Measurements from ENCODE around the gene TPPP3.
"Not testable (repeated sequence)": the region's sequence is repeated elsewhere in the genome, so short reads cannot be mapped to it uniquely, and the experiment has no call there.

Gene TPPP3

GRCh38 chr16:67388591-67388990, 4.7 kb downstream of the TPPP3 start:
- no peak for DNase-seq

GRCh38 chr16:67388191-67388590, 5.1 kb downstream of the TPPP3 start:
- no peak for DNase-seq

- no peak for DNase-seq
Measured at GRCh38 chr16:67387479-67388079, 5.7 kb downstream of the TPPP3 start.

DNA sequence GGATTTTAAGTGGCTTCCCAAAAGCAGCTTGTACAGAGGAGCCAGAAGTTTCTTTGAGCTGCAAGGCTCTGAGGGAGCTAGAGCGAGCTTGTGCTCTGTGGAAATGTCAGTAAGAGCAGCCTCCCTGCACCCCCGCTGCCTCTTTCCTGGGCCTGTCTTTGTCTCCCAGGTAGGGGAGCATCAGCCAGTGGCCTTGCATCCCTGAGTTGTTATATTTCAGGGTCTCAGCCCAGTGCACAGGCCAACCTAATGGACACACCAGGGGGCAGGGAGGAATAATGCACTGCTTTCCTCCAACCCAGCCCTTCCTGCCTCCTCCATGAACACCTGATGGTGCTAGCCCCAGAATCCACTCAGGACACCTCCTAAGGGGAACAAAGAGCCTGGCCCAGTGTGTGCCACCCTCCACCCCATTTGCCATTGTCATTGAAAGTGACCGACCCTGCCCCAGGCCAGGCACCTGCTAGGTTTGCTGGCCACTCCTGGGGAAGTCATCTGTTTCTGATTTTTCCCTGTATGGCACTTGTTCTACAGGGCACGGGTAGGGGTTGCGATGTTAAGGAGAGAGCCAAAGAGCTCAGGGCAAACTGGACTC, 6.3 kb downstream of the TPPP3 start:
- DNase-seq = no peak

DNA sequence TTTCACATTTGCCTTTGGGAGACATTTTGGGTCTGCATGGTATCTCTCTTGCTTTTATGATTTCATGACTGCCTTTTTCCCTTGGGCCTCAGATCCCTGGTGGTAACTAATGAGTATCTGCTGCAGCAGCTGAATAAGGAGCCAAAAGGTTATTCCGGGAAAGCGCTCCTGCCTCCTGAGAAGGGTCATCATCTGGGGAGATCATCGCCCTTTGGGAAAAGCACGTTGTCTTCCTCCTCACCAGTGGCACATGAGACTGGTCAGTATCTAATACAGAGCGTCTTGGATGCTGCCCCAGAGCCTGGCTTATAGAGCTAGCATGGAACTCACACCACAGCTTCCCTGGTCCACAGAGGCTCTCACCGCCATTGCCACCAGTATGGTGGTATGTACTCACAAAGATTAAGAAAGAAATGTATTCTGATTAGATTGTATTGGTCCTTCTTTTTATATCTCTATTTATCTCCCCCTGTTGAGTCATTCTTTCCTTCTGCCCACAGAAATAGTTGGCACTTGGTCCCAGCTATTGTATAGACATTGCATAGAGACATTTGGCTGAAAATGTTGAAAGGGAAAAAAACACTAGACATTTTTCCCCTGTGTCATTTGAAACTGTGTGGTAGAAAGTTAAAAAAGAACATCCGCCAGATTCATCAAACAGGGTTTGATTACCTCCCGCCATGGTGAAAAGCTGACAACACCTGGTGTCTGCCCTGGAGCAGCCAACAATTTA, 8.4 kb downstream of the TPPP3 start:
- DNase-seq = no peak

DNA sequence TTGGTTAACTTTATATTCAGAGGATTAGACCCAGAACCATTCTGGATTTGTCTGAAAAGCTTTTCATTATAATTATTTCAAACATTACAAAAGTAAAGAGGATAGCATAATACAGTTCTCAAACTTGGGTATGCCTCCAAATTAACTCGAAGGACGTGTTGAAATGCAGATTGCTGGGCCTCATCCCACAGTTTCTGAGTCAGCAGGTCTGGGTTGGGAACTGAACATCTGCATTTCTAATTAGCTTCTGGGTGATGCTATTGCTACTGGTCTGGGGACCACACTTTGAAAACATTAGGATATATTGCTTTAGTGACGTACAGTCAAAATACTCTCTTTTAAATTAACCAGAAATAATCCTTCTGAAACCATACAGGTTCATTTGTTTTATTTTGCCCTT, 10.0 kb downstream of the TPPP3 start:
- DNase-seq = no peak

- DNase-seq = no peak
Measured at GRCh38 chr16:67378642-67379041, 14.7 kb downstream of the TPPP3 start.

- not testable (repeated sequence) for DNase-seq
Measured at GRCh38 chr16:67376012-67376411, 17.3 kb downstream of the TPPP3 start.

- DNase-seq = no peak
Measured at GRCh38 chr16:67372664-67373063, 20.6 kb downstream of the TPPP3 start.

- DNase-seq = no peak
Measured at GRCh38 chr16:67370661-67371060, 22.6 kb downstream of the TPPP3 start.

- DNase-seq = no peak
Measured at GRCh38 chr16:67364600-67365235, 28.6 kb downstream of the TPPP3 start.

GRCh38 chr16:67361038-67361437, 32.3 kb downstream of the TPPP3 start:
- DNase-seq = no peak

GRCh38 chr16:67359540-67360269, 33.6 kb downstream of the TPPP3 start:
- not testable (repeated sequence) for DNase-seq

DNA sequence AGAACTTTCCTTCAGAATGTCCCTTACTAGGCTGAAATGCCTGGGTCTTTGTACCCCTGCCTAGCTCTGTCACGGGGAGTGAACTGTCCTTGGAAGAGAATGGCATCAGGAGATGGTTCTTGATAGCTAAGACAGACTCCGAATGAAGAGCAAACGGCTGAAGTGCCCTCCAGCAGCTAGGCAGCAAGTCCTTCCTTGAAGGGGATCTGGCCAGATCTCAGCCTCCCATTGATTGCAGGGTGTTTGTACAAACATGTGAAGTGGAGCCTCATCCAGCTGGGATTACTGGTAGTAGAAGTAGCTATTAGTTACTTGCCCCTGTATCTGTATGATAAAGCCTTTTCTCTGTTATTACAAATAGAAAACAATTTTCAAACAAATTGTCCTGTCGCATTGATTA, 35.7 kb downstream of the TPPP3 start:
- no peak for DNase-seq

GRCh38 chr16:67356396-67356795, 36.9 kb downstream of the TPPP3 start:
- DNase-seq = no peak

DNA sequence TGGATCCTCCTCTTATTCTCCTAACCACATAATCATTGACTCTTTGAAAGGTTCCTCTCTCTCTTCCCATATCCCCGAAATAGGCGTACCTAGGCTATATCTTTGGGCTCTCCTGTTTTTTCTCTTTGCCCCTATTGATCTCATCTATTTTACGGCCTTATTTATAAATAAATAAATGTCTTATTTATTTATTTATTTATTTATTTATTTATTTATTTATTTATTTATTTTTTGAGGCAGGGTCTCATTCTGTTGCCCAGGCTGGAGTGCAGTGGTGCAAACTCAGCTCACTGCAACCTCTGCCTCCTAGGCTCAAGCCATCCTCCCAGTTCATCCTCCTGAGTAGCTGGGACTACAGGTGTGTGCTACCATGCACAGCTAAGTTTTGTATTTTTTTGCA, 40.8 kb downstream of the TPPP3 start:
- DNase-seq = not testable (repeated sequence)

DNA sequence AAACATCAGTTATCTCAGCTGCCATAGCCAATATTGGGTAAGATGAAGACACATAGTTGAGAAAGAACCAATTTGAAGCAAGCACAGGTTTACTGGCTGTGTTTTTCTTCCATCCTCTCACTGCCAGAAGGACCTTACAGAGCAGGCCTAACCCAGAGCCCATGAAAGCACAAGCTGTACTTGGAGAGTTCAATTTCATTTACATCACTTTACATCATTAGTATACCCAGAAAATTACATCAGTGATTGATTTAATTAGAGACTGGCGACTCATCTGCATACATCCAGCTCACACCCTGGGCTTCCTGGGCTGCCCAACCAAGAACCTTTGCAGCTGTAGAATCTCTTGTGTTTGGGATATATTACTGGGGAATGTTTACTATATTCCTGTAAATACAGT, 43.0 kb downstream of the TPPP3 start:
- DNase-seq = no peak

- no peak for DNase-seq
Measured at GRCh38 chr16:67349172-67349571, 44.1 kb downstream of the TPPP3 start.

- DNase-seq = no peak
Measured at GRCh38 chr16:67346341-67346740, 47.0 kb downstream of the TPPP3 start.

DNA sequence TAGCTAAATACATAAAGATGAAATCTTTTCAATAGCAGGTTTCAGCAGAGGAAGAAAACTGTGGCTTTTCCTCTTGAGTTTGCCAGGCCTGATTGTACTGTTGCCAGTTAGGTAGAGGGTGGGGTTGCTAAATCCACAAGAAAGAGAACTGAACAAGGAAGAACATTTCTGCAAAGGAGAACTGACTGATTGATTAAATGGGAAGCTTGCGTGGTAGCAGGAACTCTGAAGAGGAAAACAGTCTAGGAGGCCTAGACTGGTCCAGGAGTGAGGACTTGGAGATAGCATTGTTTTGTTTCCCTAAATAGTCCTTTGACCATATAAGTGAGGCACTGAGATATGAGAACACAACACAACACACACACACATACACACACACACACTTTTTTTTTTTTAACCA, 47.9 kb downstream of the TPPP3 start:
- no peak for DNase-seq

DNA sequence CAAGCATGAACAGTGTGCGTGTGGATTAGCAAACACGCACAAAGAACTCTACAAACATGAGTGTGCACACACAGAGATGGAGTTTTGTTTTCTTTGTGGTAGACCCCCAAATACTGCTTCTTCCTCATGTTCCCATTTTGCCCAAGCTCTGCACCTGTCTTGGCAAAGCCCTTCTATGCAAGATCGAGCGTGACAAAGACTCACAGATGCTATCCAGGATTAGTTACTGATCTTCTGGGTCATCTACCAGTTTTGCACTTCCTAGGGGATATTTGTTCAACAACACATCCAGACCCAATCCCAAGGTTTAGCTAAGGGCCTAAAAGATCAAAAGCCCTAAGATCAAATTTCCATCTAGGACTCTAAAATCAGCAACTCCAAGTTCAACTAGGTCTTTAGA, 50.7 kb downstream of the TPPP3 start:
- DNase-seq = no peak

DNA sequence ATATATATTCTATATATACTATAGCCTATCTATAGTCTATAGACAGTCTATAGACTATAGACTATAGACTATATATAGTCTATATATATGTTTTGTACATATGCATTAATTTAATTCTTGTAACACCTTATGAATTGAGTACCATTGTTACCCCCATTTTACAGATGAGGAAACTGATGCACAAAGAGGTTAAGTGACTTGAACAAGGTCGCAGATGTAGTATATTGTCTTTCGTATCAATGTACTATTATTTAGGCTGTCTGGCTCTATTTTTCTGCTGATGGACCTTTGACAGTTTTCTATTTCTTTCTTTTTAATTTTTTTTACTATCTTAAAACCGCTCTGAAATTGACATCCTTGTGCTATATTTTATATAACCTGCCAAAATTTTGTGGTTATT, 52.0 kb downstream of the TPPP3 start:
- no peak for DNase-seq

Data from activated T-cell treated with anti-CD3 and anti-CD28 coated beads for 4 hours (primary cell).